GM23338 (cell line): ENCODE measurements around the gene STT3B. TPM values are rescaled to one million over a fixed set of nuclear protein-coding genes. Genes with fewer than 3 reads are reported as not detected.

ENCODE experiments used
- ATAC-seq: fragments of 200-7000 bp; cut with Tn5 transposase; 3 replicates; pipeline ENCODE4 v1.9.1; 2020
- DNase-seq: peaks from one replicate; pipeline ENCODE4 v3.0.0-alpha.2; 2015; ENCODE audit warnings: low spot score
- H2AFZ ChIP-seq: fragments of 200-600 bp; sonication (generic); 2 replicates; pipeline ENCODE4 v1.8.0; 2016; ENCODE audit warnings: antibody characterized with exemption, mild to moderate bottlenecking, moderate library complexity
- H3F3A ChIP-seq: fragments of 200-600 bp; sonication (generic); replicated peaks from 2 replicates; pipeline ENCODE4 v1.8.0; 2017; ENCODE audit warnings: antibody characterized with exemption, mixed run types, low read depth
- H3K27ac ChIP-seq: fragments of 200-600 bp; sonication (generic); 2 replicates; pipeline ENCODE4 v1.6.1; 2016; ENCODE audit warnings: low read depth
- H3K27me3 ChIP-seq: fragments of 200-600 bp; sonication (generic); 2 replicates; pipeline ENCODE4 v1.8.0; 2016; ENCODE audit warnings: mild to moderate bottlenecking, mixed run types, moderate library complexity; ENCODE audit not compliant: insufficient read depth
- H3K36me3 ChIP-seq: fragments of 200-600 bp; sonication (generic); 2 replicates; pipeline ENCODE4 v1.8.0; 2016; ENCODE audit warnings: mild to moderate bottlenecking; ENCODE audit not compliant: insufficient read depth
- H3K4me1 ChIP-seq: fragments of 200-600 bp; sonication (generic); 2 replicates; pipeline ENCODE4 v1.8.0; 2016; ENCODE audit warnings: mild to moderate bottlenecking, moderate library complexity; ENCODE audit not compliant: insufficient read depth
- H3K4me2 ChIP-seq: fragments of 200-600 bp; sonication (generic); 2 replicates; pipeline ENCODE4 v1.7.1; 2017; ENCODE audit warnings: mixed run types
- H3K4me3 ChIP-seq: fragments of 200-600 bp; sonication (generic); 2 replicates; pipeline ENCODE4 v1.6.1; 2016; ENCODE audit warnings: mixed run types
- H3K79me2 ChIP-seq: fragments of 200-600 bp; sonication (generic); replicated peaks from 2 replicates; pipeline ENCODE4 v1.8.0; 2017; ENCODE audit warnings: mild to moderate bottlenecking; ENCODE audit not compliant: insufficient read depth
- H3K9me2 ChIP-seq: fragments of 200-600 bp; sonication (generic); 2 replicates; pipeline ENCODE4 v1.8.0; 2017; ENCODE audit not compliant: insufficient read depth
- H4K20me1 ChIP-seq: fragments of 200-600 bp; sonication (generic); replicated peaks from 2 replicates; pipeline ENCODE4 v1.8.0; 2017; ENCODE audit warnings: mild to moderate bottlenecking; ENCODE audit not compliant: insufficient read depth
- H3K27ac Mint-ChIP-seq: 2 replicates; pipeline ENCODE4 v1.8.0; 2020; ENCODE audit warnings: inconsistent platforms, mild to moderate bottlenecking, moderate library complexity, mixed read lengths
- H3K27me3 Mint-ChIP-seq: 3 replicates; pipeline ENCODE4 v1.8.0; 2022; ENCODE audit warnings: low read depth, mild to moderate bottlenecking, moderate library complexity, mixed read lengths, inconsistent platforms; ENCODE audit not compliant: insufficient read depth, poor library complexity
- H3K36me3 Mint-ChIP-seq: 3 replicates; pipeline ENCODE4 v1.8.0; 2021; ENCODE audit warnings: low read depth, mild to moderate bottlenecking, inconsistent platforms, moderate library complexity, mixed read lengths
- H3K4me1 Mint-ChIP-seq: 3 replicates; pipeline ENCODE4 v1.8.0; 2020; ENCODE audit warnings: mild to moderate bottlenecking, inconsistent platforms, mixed read lengths
- H3K4me3 Mint-ChIP-seq: 3 replicates; pipeline ENCODE4 v1.8.0; 2021; ENCODE audit warnings: moderate library complexity, mild to moderate bottlenecking, inconsistent platforms, mixed read lengths
- H3K9me3 Mint-ChIP-seq: 3 replicates; pipeline ENCODE4 v1.8.0; 2020; ENCODE audit warnings: moderate library complexity, mild to moderate bottlenecking, inconsistent platforms, mixed read lengths
- EZH2phosphoT487 ChIP-seq: fragments of 200-600 bp; sonication (generic); IDR thresholded peaks from one replicate; pipeline ENCODE4 v1.8.1; 2018; ENCODE audit warnings: antibody characterized with exemption; ENCODE audit not compliant: unreplicated experiment
- NANOG ChIP-seq: IDR thresholded peaks from 2 replicates; pipeline ENCODE4 v1.6.1; 2016; ENCODE audit warnings: antibody characterized with exemption, borderline replicate concordance
- STAT1 ChIP-seq: IDR thresholded peaks from one replicate; pipeline ENCODE4 v1.6.1; 2016; ENCODE audit warnings: antibody characterized with exemption; ENCODE audit not compliant: unreplicated experiment
- polyA plus RNA-seq: library from polyadenylated mRNA; unstranded; fragments of >200 nt; fragmentation: Nextera tagmentation; extraction: Ambion mirVana; gene quantifications from 2 replicates; pipeline ENCODE4 v1.2.1, GENCODE V29; 2016
- total RNA-seq: library from RNA; depleted of rRNA; stranded (reverse); fragments of >200 nt; shearing (Covaris generic); gene quantifications from 2 replicates; pipeline ENCODE4 v1.2.3, GENCODE V29; 2014
- TF ChIP-seq, protein P1 (sequence below), 2 experiments: fragments of 200-600 bp in 1 of 2; sonication (generic) in 1 of 2; conservative IDR thresholded peaks; 2 replicates each; pipeline versions ENCODE4 v1.5.1 to v1.6.1; 2016 to 2017; ENCODE audit warnings: antibody characterized with exemption in 2 of 2, low read depth in 2 of 2, mild to moderate bottlenecking in 2 of 2, moderate library complexity in 1 of 2
- TF ChIP-seq, protein P2 (sequence below): fragments of 250-450 bp; sonication (Bioruptor Pico); IDR thresholded peaks from 2 replicates; pipeline ENCODE4 v1.5.0; 2020; ENCODE audit warnings: mild to moderate bottlenecking, moderate library complexity

Gene STT3B
- total and polyA plus RNA-seq, 2 experiments from 2014 or later = 44.1 to 167 TPM

DNA sequence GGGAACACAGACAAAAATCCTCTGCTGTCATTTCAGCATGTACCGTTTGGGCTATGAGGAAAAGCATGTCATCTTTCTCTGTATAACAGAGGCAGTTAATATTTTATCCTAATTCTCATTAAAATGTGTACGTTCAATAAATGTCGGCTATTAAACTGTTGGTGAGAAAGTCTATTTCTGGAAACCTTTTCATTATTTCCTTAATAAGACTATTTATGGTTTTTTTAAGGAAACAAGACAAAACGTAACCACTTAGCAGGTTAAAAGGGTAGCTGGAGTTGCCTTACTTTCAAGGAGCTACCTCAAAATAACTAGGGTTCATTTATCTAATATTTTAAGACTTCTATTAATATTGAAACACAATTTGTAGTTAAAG is 1.8 kb upstream of the STT3B start (continued):
- TF ChIP-seq, protein P1, sequence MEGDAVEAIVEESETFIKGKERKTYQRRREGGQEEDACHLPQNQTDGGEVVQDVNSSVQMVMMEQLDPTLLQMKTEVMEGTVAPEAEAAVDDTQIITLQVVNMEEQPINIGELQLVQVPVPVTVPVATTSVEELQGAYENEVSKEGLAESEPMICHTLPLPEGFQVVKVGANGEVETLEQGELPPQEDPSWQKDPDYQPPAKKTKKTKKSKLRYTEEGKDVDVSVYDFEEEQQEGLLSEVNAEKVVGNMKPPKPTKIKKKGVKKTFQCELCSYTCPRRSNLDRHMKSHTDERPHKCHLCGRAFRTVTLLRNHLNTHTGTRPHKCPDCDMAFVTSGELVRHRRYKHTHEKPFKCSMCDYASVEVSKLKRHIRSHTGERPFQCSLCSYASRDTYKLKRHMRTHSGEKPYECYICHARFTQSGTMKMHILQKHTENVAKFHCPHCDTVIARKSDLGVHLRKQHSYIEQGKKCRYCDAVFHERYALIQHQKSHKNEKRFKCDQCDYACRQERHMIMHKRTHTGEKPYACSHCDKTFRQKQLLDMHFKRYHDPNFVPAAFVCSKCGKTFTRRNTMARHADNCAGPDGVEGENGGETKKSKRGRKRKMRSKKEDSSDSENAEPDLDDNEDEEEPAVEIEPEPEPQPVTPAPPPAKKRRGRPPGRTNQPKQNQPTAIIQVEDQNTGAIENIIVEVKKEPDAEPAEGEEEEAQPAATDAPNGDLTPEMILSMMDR (conservative IDR thresholded peaks at IDR 0.05; ENCODE audit: low read depth in 2 of 2) = no peak
- TF ChIP-seq STAT1 = no peak
- TF ChIP-seq NANOG = no peak
- no peak for TF ChIP-seq EZH2phosphoT487

DNA sequence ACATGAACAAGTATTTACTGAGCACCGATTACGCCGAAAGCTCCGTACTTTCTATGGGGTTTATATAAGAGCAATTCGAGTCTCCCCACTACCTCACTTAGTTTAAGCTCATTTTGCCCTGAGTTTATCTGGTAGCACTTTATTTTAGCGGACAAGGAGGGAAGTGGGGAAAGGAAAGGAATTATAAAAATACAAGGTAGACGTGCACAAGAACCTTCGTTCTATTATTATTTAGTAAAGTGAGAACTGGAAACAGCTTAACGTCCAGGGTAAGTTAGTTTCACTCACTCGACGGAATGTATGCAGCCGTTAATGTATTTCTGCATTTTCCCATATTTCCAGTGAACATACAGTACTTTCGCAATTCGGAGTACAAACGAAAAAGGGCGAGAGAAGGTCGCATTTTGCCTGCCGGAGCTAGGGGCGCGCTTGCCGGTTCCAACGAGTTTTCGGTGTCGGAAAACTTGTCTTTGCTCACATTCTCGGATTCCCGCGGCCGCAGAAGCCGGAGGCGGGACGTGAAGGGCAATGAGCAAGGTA is 1.2 kb upstream of the STT3B start:
- peak overlapping the region; percentile 53 for H2AFZ ChIP-seq
- H3K4me3 Mint-ChIP-seq = no peak overlapping the region; the same call in 2 of the 3 replicates
- H3K27me3 Mint-ChIP-seq = peaks cover 7% of the 10 kb centered on the region

More for the DNA sequence above, 1.2 kb upstream of the STT3B start:
- Histone ChIP-seq H3K27me3 (no peaks in the 10 kb centered on the region), H3F3A (peaks cover 4% of the 10 kb centered on the region; the same call in 1 of the 2 replicates), H3K4me1 (peaks cover 25% of the 10 kb centered on the region), H4K20me1 (peaks cover 25% of the 10 kb centered on the region), H3K36me3 (no peaks in the 10 kb centered on the region), H3K27ac (peak overlapping the region; percentile 99), H3K9me2 (no peaks in the 10 kb centered on the region), H3K79me2 (peaks cover 32% of the 10 kb centered on the region), H3K4me2 (peak overlapping the region; percentile 80), H3K4me3 (peak overlapping the region; percentile 81)
- peaks cover 17% of the 10 kb centered on the region for H3K4me1 Mint-ChIP-seq
- DNase-seq = no peak
- no peaks in the 10 kb centered on the region for H3K36me3 Mint-ChIP-seq
- ATAC-seq = no peak
- TF ChIP-seq, protein P1 (conservative IDR thresholded peaks at IDR 0.05; ENCODE audit: low read depth in 2 of 2) = peak; percentile 22 to 34; a peak in 1 of 4 replicates
- TF ChIP-seq, protein P2, sequence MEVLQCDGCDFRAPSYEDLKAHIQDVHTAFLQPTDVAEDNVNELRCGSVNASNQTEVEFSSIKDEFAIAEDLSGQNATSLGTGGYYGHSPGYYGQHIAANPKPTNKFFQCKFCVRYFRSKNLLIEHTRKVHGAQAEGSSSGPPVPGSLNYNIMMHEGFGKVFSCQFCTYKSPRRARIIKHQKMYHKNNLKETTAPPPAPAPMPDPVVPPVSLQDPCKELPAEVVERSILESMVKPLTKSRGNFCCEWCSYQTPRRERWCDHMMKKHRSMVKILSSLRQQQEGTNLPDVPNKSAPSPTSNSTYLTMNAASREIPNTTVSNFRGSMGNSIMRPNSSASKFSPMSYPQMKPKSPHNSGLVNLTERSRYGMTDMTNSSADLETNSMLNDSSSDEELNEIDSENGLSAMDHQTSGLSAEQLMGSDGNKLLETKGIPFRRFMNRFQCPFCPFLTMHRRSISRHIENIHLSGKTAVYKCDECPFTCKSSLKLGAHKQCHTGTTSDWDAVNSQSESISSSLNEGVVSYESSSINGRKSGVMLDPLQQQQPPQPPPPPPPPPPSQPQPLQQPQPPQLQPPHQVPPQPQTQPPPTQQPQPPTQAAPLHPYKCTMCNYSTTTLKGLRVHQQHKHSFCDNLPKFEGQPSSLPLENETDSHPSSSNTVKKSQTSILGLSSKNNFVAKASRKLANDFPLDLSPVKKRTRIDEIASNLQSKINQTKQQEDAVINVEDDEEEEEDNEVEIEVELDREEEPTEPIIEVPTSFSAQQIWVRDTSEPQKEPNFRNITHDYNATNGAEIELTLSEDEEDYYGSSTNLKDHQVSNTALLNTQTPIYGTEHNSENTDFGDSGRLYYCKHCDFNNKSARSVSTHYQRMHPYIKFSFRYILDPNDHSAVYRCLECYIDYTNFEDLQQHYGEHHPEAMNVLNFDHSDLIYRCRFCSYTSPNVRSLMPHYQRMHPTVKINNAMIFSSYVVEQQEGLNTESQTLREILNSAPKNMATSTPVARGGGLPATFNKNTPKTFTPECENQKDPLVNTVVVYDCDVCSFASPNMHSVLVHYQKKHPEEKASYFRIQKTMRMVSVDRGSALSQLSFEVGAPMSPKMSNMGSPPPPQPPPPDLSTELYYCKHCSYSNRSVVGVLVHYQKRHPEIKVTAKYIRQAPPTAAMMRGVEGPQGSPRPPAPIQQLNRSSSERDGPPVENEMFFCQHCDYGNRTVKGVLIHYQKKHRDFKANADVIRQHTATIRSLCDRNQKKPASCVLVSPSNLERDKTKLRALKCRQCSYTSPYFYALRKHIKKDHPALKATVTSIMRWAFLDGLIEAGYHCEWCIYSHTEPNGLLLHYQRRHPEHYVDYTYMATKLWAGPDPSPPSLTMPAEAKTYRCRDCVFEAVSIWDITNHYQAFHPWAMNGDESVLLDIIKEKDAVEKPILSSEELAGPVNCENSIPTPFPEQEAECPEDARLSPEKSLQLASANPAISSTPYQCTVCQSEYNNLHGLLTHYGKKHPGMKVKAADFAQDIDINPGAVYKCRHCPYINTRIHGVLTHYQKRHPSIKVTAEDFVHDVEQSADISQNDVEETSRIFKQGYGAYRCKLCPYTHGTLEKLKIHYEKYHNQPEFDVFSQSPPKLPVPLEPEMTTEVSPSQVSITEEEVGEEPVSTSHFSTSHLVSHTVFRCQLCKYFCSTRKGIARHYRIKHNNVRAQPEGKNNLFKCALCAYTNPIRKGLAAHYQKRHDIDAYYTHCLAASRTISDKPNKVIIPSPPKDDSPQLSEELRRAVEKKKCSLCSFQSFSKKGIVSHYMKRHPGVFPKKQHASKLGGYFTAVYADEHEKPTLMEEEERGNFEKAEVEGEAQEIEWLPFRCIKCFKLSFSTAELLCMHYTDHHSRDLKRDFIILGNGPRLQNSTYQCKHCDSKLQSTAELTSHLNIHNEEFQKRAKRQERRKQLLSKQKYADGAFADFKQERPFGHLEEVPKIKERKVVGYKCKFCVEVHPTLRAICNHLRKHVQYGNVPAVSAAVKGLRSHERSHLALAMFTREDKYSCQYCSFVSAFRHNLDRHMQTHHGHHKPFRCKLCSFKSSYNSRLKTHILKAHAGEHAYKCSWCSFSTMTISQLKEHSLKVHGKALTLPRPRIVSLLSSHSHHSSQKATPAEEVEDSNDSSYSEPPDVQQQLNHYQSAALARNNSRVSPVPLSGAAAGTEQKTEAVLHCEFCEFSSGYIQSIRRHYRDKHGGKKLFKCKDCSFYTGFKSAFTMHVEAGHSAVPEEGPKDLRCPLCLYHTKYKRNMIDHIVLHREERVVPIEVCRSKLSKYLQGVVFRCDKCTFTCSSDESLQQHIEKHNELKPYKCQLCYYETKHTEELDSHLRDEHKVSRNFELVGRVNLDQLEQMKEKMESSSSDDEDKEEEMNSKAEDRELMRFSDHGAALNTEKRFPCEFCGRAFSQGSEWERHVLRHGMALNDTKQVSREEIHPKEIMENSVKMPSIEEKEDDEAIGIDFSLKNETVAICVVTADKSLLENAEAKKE = no peak
- H3K27ac Mint-ChIP-seq = peak overlapping the region; percentile 99
- no peaks in the 10 kb centered on the region; the same call in 2 of the 3 replicates for H3K9me3 Mint-ChIP-seq
